ENCODE measurements around the gene SPDYE1.

The SPDYE1 gene

DNA sequence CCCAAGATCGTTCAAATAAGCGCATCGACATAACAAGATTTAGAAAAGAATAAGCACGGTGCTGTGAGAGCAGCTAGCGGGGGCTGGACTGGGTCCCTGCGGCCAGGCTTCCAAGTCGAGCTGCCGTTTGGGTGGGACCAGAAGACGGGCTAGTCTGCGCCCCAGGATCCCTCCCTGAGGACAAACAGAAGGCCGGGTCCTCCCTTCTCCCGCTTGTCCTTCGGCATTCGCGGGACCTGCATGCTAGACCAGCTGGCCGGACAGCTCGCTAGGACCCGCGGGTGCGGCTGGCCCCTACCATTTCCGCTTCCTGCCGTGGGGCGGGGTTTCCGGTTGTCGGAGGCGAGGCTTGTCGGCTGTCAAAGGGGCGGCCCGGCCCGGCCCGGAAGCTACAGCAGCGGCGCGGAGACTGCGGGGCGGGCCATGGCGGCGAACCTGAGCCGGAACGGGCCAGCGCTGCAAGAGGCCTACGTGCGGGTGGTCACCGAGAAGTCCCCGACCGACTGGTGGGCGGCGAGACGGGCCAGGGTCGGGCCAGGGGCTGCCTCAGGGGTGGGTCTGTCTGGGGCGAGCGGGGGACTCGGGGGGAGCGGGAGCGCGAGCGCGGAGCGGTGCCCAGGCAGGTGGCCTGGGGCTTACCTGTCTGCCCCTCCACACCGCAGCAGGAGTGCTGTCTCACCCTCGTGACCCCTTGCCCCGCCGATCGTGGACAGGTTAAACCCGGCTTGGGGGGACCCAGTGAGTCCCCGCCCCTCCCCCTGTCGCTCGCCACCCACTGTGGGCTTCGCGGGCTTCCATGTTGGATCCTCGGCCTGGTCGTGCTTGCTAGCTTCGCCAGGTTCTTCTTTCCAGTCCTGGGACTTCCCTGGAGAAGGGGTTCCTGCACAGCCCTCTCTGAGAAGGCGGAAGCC is 46.9 kb downstream of the SPDYE1 start, which contains the start of gene DBNL:
TSS of gene DBNL (plus strand) at position 388 of the 911 bp plus-strand sequence. CDS start at position 424, 36 bp downstream.
- peak; percentile 80 to 83 for DNase-seq

DNA sequence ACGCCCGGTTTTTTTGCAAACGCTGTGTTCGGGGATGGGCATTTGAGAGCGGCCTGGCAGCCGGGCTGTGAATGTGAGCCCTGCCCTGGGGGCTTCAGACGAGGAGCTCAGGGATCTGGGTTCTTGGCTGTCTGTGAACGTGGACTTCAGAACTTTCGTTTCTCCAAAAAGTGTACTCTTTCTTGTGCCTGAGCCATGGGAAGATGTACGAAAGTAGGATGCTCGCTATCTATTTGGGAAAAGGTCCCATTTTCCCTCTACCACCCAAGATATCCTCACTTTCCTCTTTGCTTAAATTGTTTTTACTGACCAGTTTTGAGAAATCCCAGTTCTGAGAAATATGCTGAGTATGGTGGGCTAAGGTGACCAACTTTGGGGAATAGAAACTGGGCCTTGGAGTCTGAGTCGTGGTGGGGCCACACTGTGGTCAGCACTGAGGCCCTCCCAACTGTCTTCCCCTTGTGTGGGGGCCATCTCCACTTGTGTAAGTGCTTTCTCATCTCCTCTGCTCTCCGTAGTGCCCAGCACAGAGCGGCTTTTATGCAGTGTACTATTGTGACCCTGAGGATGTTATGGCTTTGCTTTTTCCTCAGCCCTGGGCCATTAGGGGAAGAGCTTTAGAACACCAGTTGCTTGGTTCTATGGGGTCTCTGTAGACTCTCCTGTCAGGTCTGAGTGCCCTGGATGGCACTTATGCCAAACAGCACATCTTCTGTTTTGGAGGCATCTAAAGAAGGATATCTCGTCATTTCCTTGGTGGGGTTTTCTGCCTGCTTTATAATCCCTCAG is 47.7 kb downstream of the SPDYE1 start:
- DNase-seq, result no peak

DNA sequence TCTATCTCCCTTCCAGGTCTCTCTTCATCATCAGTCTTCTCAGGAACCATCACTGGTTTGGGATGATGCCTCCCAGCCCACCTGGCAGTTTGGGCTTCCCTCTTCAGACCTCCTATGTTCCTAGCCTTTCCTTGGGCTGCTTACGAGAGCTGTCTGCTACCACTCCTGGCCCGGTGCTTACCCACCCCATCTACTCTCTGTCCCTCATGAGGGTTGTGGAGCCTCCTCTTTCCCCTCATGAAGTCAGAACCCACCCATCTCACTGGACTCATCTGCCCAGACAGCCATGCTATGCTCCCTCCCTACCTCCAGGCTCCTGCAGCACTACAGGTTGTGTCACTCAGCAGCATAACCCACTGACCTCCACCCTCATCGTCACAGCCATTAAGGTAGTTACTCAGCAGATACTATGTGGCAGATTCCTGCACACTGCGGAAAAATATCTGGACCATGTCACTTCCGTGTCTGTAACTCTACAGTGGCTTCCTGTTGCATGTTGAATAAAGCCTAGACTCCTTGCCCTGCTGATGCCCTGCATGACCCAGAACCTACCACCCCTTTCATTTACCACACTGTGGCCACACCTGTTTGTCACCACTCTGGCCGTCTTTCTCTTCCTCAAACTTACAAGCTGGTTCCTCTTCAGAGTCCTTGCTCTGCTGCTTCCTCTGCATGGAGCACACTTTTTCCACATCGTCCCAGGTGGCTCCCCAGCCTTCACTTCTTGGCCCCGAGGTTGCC is 48.8 kb downstream of the SPDYE1 start:
- DNase-seq, result no peak

GRCh38 chr7:44048031-44048795 is 50.5 kb downstream of the SPDYE1 start:
- no peak for DNase-seq

DNA sequence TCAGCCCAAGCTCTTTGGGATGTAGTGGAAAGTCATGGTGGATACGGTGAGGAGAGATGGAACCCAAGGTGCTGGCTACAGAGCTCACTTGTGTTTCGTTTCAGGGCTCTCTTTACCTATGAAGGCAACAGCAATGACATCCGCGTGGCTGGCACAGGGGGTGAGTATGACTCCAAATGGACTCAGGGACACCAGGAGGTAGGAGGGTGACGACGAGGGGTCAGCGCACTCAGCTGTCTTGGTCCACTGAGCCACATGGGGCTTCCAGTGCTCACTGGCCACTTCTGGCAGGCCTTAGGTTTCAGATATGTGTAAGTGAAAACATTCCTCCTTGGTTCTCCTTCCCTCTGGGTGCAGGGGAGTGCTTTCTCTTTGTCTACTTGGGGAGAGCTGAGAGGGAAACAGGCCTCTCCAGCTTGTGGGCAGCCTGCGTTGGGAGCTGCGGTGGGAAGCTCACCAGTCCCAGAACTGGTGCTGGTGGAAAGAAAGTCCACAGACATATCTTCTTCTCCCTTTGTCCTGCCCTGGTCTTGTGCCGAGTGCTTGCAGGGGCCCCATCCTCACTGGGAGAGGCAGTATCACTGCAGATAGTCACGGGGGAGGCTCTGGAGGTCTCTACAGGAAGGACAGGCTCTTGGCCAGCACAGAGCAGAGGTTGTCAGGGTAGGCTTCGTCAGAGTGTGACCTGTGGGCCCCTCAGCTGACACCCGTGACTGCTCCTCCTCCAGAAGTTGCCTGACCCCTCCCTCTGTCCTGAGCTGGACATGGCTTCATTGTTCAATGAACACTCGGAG is 52.6 kb downstream of the SPDYE1 start:
- no peak for DNase-seq

DNA sequence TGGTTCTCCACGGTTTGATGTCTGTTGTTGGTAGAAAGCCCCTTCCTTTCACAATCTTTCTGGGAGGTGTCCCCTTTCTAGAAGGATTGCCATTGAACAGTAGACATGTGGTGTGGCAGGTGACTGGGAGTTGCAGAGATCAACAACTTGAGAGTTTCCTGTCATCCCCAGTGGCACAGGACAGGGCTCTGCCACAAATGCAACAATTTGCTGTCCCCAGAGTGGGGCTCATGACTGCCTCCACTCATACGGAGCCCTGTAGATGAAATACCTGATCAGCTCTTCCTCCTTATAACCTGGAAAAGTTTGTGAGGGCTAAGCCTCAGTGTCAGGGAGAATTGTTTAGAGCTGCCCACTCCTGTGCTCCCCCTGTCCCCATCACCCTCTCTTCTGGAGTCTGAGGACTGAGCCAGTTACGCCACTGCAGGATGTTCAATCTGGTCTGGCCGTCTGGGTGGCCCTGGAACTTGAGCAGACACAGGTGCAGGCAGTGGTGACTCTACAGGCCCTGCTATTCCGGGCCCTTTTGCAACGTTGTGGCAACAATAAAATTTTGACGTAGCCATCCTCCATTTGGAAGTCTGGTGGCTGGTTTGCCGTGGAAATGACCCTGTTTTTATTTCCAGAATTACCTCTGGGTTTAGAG is 53.3 kb downstream of the SPDYE1 start:
- no peak for DNase-seq

- DNase-seq, result no peak
These were observed 54.0 kb downstream of the SPDYE1 start for GRCh38 chr7:44051611-44052220.

DNA sequence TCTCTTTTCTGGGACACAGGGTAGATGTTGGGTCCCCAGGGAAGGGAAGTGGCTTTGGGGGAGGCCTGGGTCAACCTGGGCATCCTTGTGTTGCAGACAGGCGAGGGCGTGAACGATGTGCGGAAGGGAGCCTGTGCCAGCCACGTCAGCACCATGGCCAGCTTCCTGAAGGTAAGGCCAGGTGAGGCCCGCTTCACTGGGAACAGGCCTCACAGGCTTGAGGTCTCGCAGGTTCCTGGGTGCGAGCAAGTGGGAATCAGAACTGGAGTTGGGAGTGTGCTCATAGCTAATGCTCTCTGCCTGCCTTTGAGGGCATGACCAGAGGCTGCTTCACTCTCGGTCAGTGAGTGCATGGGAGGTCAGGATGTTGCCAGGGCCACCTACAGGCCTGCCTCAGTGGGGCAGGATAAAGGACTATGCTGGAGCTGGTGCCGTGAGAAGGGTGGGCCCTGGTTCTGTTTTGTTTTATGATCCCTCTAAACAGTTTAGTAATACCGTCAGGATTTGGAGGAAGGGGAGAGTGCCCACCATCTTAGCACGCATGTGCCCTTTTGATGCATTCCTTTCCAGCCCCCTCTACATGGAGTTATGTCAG is 55.2 kb downstream of the SPDYE1 start:
- no peak for DNase-seq

DNA sequence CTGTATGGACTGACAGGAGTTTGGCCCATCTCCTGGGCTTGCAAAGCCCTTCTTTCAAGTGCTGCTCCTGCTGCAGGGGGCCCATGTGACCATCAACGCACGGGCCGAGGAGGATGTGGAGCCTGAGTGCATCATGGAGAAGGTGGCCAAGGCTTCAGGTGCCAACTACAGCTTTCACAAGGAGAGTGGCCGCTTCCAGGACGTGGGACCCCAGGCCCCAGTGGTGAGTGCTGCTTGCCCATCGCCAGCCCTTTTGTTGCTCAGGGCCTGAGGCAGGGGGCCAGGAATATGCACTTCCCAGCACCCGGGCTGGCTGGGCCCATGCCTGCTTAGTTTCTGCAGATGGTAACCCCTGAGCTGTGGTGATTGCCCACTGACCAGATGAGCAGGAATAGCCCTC is 59.0 kb downstream of the SPDYE1 start:
- no peak for DNase-seq

DNA sequence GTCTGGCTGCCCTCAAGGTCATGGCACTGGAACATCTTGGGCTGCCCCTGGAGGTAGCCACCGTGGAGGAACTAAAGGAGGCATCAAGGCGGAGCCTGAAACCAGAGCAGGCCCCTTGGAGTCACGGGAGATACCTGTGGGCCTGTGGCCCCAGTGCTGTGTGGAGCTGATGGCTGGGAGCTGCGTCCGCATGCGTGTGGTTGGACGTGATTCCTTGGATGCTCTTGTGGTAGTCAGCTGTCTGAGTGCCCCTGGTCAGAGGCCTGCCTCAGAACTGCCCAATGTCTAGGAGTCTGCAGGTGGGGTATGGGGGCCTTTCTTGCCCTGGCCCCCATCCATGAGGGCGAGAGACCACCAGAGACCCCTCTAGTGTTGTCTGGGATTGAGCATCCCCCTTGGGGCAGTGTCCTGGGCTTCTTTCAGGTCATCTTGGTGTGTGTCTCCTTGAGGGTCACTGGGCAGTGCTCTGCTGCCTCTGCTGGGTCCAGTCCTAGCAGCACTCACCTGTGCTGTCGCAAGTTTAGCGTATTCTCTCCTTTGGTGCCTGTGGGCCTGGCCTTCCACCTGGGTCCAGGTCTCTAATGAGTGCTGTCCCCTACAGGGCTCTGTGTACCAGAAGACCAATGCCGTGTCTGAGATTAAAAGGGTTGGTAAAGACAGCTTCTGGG is 59.6 kb downstream of the SPDYE1 start:
- DNase-seq, result no peak

- no peak for DNase-seq
These were observed 60.4 kb downstream of the SPDYE1 start for GRCh38 chr7:44057849-44058758.

GRCh38 chr7:44058759-44059218 is 61.1 kb downstream of the SPDYE1 start:
- no peak for DNase-seq

DNA sequence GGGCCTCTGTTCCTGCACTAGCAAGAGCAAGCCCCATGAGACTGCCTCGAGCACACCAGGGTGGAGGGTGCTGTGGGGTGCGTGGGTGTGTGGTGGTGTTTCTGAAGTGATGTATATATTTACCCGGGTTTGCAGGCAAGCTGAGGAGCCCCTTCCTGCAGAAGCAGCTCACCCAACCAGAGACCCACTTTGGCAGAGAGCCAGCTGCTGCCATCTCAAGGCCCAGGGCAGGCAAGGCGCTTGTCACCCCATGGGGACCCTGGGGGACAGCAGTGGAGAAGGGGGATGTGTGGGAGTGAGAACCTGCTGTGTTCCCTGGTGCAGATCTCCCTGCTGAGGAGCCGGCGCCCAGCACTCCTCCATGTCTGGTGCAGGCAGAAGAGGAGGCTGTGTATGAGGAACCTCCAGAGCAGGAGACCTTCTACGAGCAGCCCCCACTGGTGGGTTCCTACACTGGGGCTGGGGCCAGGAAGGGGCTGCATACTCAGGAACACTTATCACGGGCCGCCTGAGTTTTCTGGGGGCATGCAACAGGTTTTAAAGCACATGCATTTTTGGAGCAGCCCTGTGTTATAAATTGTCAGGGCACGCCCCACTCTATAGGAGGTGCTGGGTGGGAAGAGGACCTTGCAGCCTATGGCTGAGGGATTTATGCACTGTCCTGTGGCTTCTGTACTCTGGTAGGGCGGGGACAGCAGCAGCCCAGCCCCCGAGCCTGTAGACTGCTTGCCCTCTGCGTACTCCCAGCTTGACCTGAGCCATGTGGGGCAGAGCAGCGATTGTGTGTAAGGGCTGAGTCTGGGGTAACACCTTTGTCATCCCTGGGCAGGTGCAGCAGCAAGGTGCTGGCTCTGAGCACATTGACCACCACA is 61.8 kb downstream of the SPDYE1 start:
- no peak for DNase-seq

All from activated CD4-positive, alpha-beta T cell treated with anti-CD3 and anti-CD28 coated beads, Interleukin-2, amount 50 U/mL, for 4 hours (primary cell).